AG04449 (cell line): ENCODE data around the gene CORO2B.

Experiments
- CTCF ChIA-PET: fragments of 350-600 bp; formaldehyde crosslinking; extraction: SDS; loops from one replicate; lab custom pipeline; 2021; ENCODE audit warnings: antibody characterized with exemption; lab: Yijun Ruan, JAX
- POLR2A ChIA-PET: fragments of 400-600, 350-600 bp; formaldehyde crosslinking; extraction: SDS; loops from one replicate; lab custom pipeline; 2020; ENCODE audit warnings: antibody characterized with exemption, inconsistent platforms; lab: Yijun Ruan, JAX
- DNase-seq: peaks from one replicate; pipeline ENCODE4 v3.0.0-alpha.2; 2010; ENCODE audit warnings: low read depth, low spot score
- H3K4me3 ChIP-seq: 2 replicates; pipeline ENCODE4 v1.5.1; 2011; ENCODE audit warnings: low read depth, mild to moderate bottlenecking, control low read depth, low read length
- TF ChIP-seq, protein P1 (sequence below): IDR thresholded peaks from one replicate; pipeline ENCODE4 v1.5.1; 2011; ENCODE audit warnings: mild to moderate bottlenecking, moderate library complexity, low read length, control low read depth, inconsistent platforms; ENCODE audit not compliant: insufficient read depth; ENCODE audit errors: missing control alignments

Gene CORO2B

DNA sequence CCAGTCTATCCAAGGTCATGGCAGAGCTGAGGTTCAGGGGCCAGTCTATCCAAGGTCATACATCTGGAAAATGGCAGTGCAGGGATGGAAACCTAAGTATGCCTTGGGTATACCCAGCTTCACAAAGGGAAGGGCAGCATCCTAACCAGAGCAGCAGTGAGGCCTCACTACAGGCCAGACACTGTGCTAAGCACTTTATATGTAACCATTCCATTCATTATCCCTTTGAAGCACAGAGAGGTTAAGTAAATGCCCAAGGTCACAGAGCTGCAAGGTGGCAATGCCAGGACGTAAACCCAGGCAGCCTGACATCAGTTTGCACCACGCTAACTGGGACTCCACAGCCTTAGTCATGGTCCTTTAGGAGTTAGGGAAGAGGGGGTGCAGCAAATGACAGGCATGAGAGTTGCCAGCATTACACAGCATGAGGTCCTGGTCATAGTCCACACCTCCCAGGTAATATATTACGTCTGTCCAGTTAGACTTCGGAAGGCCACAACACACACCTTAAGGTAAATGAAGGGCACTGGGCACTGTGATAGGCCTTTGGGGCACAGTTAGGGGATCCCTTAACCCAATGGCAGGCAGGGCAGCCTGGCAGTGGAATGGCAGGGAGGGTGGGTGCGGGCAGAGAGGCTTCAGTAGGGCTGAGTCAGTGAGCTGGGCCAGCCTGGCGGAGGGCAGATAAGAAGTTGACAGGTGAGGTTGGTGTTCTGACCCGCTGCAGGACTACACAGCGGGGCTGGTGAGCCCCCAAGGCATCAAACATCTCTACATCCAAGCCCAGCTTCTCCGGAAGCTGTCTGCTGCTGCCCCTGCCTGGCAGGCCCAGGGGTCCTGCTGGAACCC lies 21.1 kb upstream of the CORO2B start:
- TF ChIP-seq, protein P1, sequence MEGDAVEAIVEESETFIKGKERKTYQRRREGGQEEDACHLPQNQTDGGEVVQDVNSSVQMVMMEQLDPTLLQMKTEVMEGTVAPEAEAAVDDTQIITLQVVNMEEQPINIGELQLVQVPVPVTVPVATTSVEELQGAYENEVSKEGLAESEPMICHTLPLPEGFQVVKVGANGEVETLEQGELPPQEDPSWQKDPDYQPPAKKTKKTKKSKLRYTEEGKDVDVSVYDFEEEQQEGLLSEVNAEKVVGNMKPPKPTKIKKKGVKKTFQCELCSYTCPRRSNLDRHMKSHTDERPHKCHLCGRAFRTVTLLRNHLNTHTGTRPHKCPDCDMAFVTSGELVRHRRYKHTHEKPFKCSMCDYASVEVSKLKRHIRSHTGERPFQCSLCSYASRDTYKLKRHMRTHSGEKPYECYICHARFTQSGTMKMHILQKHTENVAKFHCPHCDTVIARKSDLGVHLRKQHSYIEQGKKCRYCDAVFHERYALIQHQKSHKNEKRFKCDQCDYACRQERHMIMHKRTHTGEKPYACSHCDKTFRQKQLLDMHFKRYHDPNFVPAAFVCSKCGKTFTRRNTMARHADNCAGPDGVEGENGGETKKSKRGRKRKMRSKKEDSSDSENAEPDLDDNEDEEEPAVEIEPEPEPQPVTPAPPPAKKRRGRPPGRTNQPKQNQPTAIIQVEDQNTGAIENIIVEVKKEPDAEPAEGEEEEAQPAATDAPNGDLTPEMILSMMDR: no peak
- DNase-seq: no peak
- ChIA-PET CTCF (interaction anchor here (1.0 to 14.1 kb wide), 15 partner anchors 9 to 367 kb away, joined by 3 to 388 read pairs (median 4); no protein-coding TSS in a partner anchor), POLR2A (no interaction called here)
- H3K4me3 ChIP-seq: no peak overlapping the region

DNA sequence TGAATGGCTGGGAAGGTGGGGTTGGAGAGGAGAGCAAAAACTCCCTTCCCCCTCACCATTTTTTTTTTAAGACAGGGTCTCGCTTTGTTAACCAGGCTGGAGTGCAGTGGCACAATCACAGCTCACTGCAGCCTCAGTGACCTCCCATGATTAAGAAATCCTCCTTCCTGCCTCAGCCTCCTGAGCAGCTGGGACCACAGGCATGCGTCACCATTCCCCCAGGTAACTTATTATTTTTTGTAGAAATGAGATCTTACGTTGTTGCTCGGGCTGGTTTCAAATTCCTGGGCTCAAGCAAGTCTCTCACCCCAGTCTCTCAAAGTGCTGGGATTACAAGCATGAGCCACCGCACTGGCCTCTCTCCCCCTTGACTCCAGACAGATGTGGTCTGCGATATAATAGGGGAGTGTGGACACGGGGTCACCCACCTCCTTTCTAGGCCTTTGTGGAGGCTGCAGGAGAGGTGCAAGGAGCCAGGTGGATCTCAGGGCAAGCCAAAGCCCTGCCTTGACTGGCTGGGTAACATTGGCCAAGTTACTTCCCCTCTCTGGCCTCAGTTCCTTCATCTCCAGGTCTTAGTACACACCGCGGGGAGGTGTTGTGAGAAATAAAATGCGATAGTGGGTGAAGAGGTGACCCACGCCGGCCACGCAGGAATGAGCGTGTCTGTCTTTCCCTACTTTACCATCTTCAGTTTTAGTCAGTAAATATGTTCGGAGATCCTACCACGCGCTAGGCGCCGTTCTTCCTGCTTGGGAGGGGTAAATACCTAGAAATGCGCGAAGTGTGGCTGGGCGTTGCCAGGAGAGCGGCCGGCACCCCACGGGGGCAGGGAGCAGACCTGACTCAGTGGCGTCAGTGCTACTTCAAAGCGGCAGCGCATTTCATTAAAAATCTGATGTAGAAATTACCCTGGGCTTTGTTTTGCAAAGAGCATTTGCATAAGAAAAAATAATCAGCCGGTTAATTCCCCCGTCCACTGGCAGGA lies 20.2 kb upstream of the CORO2B start:
- DNase-seq: no peak
- TF ChIP-seq, protein P1: no peak
- ChIA-PET CTCF (interaction anchor here (0.8 to 16.5 kb wide), 41 partner anchors 7 to 366 kb away, joined by 3 to 408 read pairs (median 5); no protein-coding TSS in a partner anchor), POLR2A (interaction anchor here (1.7 kb wide), 1 partner anchor 115 kb away, joined by 7 read pairs; no protein-coding TSS in a partner anchor)
- H3K4me3 ChIP-seq: no peak overlapping the region

DNA sequence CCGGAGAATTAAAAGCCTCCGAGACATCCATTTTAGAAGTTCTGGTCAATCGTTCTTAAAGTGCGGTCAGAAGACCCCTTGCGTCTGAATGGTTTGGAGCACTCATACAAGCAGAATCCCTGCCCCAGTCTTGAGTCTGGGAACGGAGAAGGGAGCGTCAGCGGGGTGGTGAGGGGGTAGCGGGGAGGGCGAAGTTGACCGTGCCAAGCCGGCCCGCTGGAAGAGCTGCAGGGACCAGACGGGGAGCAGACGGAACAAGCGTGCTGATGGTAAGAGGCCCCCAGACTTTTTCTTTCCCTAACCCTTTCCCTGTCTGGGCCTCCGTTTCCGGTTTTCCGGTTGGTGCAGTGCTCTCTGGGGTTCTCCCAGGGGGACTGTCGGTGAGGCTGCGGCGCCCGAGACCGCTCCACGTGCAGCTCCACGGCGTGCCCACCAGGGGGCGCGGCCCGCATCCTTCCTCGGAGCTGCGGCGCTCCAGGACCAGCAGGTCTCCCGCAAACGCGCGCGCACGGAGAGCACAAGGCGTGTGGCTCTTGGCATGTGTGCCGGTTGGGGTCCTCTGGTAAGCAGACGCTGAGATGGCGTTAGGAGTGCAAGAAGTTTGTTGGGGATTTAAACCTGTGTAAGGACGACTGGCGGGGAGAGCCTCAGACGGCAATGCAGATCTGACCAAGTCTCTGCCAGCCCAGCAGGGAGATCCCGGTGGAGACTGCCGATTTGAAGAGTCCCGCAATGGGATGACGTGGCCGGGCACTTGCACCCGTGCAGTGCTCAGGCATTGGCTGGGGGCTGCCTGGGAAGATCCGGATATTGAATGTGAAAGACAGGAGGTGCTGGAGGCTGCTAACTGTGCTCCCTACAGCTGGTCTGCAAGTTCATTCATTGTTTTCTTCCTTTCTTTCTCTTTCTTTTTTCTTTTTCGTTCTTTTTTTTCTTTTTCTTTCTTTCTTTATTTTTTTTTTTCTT lies 19.2 kb upstream of the CORO2B start:
- POLR2A ChIA-PET: interaction anchor here (1.7 kb wide), 1 partner anchor 114 kb away, joined by 7 read pairs; no protein-coding TSS in a partner anchor
- DNase-seq: no peak
- peak overlapping the region; percentile 59 for H3K4me3 ChIP-seq
- CTCF ChIA-PET: interaction anchor here (0.7 to 16.5 kb wide), 44 partner anchors 8 to 368 kb away, joined by 3 to 408 read pairs (median 5); no protein-coding TSS in a partner anchor
- TF ChIP-seq, protein P1: peak; percentile 98

DNA sequence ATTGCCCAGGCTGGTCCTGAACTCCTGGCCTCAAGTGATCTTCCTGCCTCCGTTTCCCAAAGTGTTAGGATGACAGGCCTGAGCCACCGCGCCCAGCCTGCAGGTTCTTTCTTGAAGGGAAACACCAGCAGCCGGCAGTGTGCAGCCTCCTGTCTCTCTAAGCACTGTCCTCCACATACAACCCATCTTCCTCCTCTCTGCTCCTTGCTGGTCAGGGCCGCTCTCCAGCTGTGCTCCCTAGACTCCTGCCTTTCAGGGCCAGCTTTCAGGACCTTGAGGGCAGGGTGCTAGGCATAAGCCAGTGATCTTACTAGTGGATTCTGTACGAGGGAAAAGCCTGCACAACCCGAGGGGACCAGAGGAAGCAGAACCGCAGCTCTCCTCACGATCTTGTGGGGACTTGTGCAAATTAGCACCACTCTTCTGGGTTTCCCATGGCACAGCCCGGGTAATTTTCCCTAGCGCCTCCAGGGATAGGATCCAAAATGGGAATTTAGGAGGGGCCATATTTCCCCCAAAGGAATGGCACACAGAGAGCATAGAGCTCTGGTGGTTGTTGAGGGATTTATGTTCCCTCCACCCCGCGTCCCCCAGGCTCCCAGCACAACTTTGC lies 18.2 kb upstream of the CORO2B start:
- TF ChIP-seq, protein P1: no peak
- POLR2A ChIA-PET: interaction anchor here (1.7 kb wide), 1 partner anchor 113 kb away, joined by 7 read pairs; no protein-coding TSS in a partner anchor
- DNase-seq: no peak
- CTCF ChIA-PET: interaction anchor here (0.8 to 16.5 kb wide), 27 partner anchors 9 to 367 kb away, joined by 3 to 408 read pairs (median 8); no protein-coding TSS in a partner anchor
- no peak overlapping the region for H3K4me3 ChIP-seq
